ENCODE results near the gene ZNF628.

DNA sequence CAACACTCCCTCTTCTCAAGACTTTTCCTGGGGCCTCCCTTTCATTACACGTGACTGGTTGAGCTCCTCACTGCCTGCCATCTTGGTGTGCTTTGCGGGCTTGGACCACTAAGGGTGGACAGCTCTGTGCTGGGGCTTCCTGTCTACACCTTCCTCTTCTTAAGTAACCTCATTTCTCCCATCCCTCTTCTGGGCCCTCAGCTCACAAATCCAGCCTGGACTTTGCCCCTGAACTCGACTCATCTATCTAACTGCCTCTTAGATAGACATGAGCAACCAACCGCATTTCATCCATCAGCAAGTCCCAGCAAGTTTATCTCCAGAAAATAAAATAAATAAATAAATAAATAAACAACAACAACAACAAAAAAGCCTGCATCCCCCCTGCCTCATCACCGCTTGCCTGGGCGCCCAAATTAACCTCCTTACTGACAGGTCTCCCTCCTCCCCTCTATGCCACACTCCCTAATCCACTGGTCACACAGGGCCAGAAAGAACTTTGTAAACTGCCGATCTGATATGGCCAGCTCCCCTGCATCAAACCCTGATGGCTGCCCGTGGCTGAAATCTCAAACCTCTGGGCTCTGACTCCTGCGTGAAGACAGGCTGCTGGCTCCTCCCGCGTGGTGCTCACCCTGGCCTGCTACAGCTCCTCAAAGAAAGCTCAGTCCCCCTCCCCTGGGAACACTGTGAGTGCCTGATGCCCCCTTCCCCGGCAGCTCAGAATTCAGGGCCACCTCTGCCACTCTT is 22.7 kb upstream of the ZNF628 start:
- TF ChIP-seq, protein P1, sequence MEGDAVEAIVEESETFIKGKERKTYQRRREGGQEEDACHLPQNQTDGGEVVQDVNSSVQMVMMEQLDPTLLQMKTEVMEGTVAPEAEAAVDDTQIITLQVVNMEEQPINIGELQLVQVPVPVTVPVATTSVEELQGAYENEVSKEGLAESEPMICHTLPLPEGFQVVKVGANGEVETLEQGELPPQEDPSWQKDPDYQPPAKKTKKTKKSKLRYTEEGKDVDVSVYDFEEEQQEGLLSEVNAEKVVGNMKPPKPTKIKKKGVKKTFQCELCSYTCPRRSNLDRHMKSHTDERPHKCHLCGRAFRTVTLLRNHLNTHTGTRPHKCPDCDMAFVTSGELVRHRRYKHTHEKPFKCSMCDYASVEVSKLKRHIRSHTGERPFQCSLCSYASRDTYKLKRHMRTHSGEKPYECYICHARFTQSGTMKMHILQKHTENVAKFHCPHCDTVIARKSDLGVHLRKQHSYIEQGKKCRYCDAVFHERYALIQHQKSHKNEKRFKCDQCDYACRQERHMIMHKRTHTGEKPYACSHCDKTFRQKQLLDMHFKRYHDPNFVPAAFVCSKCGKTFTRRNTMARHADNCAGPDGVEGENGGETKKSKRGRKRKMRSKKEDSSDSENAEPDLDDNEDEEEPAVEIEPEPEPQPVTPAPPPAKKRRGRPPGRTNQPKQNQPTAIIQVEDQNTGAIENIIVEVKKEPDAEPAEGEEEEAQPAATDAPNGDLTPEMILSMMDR (IDR thresholded peaks at IDR 0.05), result no peak
- TF ChIP-seq POLR2A (IDR thresholded peaks at IDR 0.05) (no peak), EP300 (IDR thresholded peaks at IDR 0.05) (no peak)

Data from ovary (tissue), 3 donors.